HepG2 (cell line): ENCODE results near the gene PTPN14. TPM values are rescaled to one million over a fixed set of nuclear protein-coding genes. Genes with fewer than 3 reads are reported as not detected.
A peak's percentile ranks its signal among the peaks of the same experiment; 100 is the strongest.

Experiments used
- ARID2 ChIP-seq: sonication (generic); formaldehyde crosslinking; IDR thresholded peaks from 2 replicates; pipeline ENCODE4 v1.8.1; 2022; ENCODE audit warnings: mild to moderate bottlenecking, missing genetic modification reagents, borderline replicate concordance
- FOXO1 ChIP-seq: sonication (generic); formaldehyde crosslinking; IDR thresholded peaks from 2 replicates; pipeline ENCODE4 v1.4.0; 2020; ENCODE audit warnings: missing genetic modification reagents
- PRMT3 ChIP-seq: sonication (generic); formaldehyde crosslinking; IDR thresholded peaks from 2 replicates; pipeline ENCODE4 v1.8.1; 2022; ENCODE audit warnings: low read depth, mild to moderate bottlenecking, moderate library complexity, missing genetic modification reagents, borderline replicate concordance
- RBM39 ChIP-seq: fragments of 200-400 bp; formaldehyde crosslinking; IDR thresholded peaks from one replicate; pipeline ENCODE4 v1.6.1; 2018; ENCODE audit warnings: antibody characterized with exemption, mild to moderate bottlenecking, low read depth, low read length; ENCODE audit not compliant: poor library complexity, severe bottlenecking
- SRF ChIP-seq: IDR thresholded peaks from 2 replicates; pipeline ENCODE4 v1.6.1; 2011; ENCODE audit warnings: mild to moderate bottlenecking, low read depth, low read length, moderate library complexity
- ZBTB21 ChIP-seq: sonication (generic); formaldehyde crosslinking; IDR thresholded peaks from 2 replicates; pipeline ENCODE4 v1.4.0; 2020; ENCODE audit warnings: missing genetic modification reagents
- ZNF446 ChIP-seq: sonication (generic); formaldehyde crosslinking; IDR thresholded peaks from 2 replicates; pipeline ENCODE4 v1.5.0; 2020; ENCODE audit warnings: mild to moderate bottlenecking, missing genetic modification reagents
- ZNF619 ChIP-seq: sonication (generic); formaldehyde crosslinking; IDR thresholded peaks from 2 replicates; pipeline ENCODE4 v1.4.0; 2020; ENCODE audit warnings: mild to moderate bottlenecking, missing genetic modification reagents
- polyA plus RNA-seq, 8 experiments: library from polyadenylated mRNA; depleted of rRNA in 3 of 8; stranded (reverse) in 7 of 8; unstranded in 1 of 8; fragments of >200 nt; fragmentation: Illumina TruSeq in 4 of 8; extraction: Trizol in 4 of 8; gene quantifications; 2 replicates each; pipeline versions ENCODE4 v1.2.1 to v1.2.3, GENCODE V29; 2011 to 2016; ENCODE audit warnings: low read depth in 4 of 8, missing spikeins in 1 of 8, mixed read lengths in 1 of 8; ENCODE audit not compliant: insufficient read depth in 1 of 8
- total RNA-seq, 5 experiments: library from RNA; depleted of rRNA; stranded (reverse); fragments of >200 nt; fragmentation: Illumina TruSeq; extraction: Trizol; gene quantifications; 2 replicates each; pipeline ENCODE4 v1.2.3, GENCODE V29; 2016; ENCODE audit warnings: low read depth in 1 of 5
- TF ChIP-seq, protein P1 (sequence below): sonication (generic); formaldehyde crosslinking; IDR thresholded peaks from 2 replicates; pipeline ENCODE4 v1.4.0; 2020; ENCODE audit warnings: low read depth, missing genetic modification reagents
- TF ChIP-seq, protein P2 (sequence below): IDR thresholded peaks from 2 replicates; pipeline ENCODE4 v1.6.1; 2016; ENCODE audit warnings: control low read depth
- TF ChIP-seq, protein P3 (sequence below): sonication (generic); formaldehyde crosslinking; conservative IDR thresholded peaks from 2 replicates; pipeline ENCODE4 v1.5.0; 2020; ENCODE audit warnings: missing genetic modification reagents
- TF ChIP-seq, protein P4 (sequence below): sonication (generic); formaldehyde crosslinking; IDR thresholded peaks from 2 replicates; pipeline ENCODE4 v1.5.1; 2020; ENCODE audit warnings: missing genetic modification reagents, mild to moderate bottlenecking, borderline replicate concordance
- TF ChIP-seq, protein P5 (sequence below): sonication (generic); formaldehyde crosslinking; IDR thresholded peaks from 2 replicates; pipeline ENCODE4 v1.5.0; 2020; ENCODE audit warnings: mild to moderate bottlenecking, missing genetic modification reagents, moderate library complexity
- TF ChIP-seq, protein P6 (sequence below): sonication (generic); formaldehyde crosslinking; IDR thresholded peaks from 2 replicates; pipeline ENCODE4 v1.5.0; 2020; ENCODE audit warnings: mild to moderate bottlenecking, missing genetic modification reagents, borderline replicate concordance

Gene PTPN14
- total and polyA plus RNA-seq, 2 of the 13 experiments (the other 11 are each of a cell fraction or from before 2014, with no cell fraction given): 3.9 to 4.7 TPM

DNA sequence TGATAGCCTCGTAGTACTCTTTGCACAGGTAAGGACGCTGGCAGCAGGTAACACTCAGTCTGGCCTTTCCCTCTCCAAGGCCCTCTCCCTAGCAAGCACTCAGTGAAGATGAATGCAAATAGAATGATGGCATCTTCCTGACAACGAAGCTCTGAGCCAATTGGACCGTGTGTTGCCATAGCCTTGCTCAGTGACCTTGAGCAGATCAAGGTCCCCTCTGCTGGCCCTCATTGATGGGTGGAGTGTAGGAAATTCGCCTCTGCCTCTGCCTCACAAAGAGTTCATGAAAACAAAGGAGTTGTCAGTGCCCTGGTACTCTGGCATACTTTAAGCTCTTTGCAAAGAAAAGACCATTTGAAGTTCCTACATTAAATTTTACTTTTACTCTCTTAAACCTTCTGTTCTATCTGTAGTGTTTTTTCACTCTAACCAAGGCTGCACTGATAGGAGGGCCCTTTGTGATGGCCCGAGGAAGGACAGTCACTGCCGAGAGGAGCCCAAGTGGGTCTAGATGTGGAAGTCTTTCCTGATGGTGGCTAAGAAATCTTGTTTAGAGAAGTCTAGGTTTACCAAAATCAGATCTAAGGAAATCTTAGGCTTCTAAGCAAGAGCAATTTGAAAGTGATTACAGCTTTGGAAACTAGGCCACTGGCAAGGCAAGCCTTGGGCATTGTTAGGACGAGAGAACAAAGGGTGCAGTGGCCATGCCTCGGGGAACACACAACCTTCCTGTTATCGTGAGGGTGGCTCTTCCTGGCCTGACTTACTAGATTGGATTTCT is 232.3 kb downstream of the PTPN14 start (continued):
- TF ChIP-seq SRF (no peak), RBM39 (no peak), PRMT3 (CRISPR knock-in tag) (no peak), ARID2 (CRISPR knock-in tag) (no peak), ZNF446 (no peak), ZNF619 (0 out of 2 replicates have a peak, but pooled peaks have one; percentile 30), ZBTB21 (no peak), FOXO1 (CRISPR knock-in tag) (peak; percentile 58; the same call in 1 of the 2 replicates)
- TF ChIP-seq, protein P1, sequence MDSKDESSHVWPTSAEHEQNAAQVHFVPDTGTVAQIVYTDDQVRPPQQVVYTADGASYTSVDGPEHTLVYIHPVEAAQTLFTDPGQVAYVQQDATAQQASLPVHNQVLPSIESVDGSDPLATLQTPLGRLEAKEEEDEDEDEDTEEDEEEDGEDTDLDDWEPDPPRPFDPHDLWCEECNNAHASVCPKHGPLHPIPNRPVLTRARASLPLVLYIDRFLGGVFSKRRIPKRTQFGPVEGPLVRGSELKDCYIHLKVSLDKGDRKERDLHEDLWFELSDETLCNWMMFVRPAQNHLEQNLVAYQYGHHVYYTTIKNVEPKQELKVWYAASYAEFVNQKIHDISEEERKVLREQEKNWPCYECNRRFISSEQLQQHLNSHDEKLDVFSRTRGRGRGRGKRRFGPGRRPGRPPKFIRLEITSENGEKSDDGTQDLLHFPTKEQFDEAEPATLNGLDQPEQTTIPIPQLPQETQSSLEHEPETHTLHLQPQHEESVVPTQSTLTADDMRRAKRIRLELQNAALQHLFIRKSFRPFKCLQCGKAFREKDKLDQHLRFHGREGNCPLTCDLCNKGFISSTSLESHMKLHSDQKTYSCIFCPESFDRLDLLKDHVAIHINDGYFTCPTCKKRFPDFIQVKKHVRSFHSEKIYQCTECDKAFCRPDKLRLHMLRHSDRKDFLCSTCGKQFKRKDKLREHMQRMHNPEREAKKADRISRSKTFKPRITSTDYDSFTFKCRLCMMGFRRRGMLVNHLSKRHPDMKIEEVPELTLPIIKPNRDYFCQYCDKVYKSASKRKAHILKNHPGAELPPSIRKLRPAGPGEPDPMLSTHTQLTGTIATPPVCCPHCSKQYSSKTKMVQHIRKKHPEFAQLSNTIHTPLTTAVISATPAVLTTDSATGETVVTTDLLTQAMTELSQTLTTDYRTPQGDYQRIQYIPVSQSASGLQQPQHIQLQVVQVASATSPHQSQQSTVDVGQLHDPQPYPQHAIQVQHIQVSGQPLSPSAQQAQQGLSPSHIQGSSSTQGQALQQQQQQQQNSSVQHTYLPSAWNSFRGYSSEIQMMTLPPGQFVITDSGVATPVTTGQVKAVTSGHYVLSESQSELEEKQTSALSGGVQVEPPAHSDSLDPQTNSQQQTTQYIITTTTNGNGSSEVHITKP (CRISPR knock-in tag): no peak
- TF ChIP-seq, protein P2, sequence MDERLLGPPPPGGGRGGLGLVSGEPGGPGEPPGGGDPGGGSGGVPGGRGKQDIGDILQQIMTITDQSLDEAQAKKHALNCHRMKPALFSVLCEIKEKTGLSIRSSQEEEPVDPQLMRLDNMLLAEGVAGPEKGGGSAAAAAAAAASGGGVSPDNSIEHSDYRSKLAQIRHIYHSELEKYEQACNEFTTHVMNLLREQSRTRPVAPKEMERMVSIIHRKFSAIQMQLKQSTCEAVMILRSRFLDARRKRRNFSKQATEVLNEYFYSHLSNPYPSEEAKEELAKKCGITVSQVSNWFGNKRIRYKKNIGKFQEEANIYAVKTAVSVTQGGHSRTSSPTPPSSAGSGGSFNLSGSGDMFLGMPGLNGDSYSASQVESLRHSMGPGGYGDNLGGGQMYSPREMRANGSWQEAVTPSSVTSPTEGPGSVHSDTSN (CRISPR knock-in tag): no peak
- TF ChIP-seq, protein P3, sequence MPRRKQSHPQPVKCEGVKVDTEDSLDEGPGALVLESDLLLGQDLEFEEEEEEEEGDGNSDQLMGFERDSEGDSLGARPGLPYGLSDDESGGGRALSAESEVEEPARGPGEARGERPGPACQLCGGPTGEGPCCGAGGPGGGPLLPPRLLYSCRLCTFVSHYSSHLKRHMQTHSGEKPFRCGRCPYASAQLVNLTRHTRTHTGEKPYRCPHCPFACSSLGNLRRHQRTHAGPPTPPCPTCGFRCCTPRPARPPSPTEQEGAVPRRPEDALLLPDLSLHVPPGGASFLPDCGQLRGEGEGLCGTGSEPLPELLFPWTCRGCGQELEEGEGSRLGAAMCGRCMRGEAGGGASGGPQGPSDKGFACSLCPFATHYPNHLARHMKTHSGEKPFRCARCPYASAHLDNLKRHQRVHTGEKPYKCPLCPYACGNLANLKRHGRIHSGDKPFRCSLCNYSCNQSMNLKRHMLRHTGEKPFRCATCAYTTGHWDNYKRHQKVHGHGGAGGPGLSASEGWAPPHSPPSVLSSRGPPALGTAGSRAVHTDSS (CRISPR knock-in tag): no peak
- TF ChIP-seq, protein P4, sequence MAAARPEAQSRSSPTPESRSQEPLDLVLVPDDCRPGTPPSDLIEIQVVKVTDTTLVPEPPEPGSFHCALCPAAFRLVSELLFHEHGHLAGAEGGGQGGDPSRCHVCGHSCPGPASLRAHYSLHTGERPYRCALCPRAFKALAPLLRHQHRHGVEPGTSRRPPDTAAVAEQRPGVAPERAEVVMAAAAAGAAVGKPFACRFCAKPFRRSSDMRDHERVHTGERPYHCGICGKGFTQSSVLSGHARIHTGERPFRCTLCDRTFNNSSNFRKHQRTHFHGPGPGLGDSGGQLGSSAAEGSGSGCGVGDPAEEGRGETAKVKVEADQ: no peak
- TF ChIP-seq, protein P5, sequence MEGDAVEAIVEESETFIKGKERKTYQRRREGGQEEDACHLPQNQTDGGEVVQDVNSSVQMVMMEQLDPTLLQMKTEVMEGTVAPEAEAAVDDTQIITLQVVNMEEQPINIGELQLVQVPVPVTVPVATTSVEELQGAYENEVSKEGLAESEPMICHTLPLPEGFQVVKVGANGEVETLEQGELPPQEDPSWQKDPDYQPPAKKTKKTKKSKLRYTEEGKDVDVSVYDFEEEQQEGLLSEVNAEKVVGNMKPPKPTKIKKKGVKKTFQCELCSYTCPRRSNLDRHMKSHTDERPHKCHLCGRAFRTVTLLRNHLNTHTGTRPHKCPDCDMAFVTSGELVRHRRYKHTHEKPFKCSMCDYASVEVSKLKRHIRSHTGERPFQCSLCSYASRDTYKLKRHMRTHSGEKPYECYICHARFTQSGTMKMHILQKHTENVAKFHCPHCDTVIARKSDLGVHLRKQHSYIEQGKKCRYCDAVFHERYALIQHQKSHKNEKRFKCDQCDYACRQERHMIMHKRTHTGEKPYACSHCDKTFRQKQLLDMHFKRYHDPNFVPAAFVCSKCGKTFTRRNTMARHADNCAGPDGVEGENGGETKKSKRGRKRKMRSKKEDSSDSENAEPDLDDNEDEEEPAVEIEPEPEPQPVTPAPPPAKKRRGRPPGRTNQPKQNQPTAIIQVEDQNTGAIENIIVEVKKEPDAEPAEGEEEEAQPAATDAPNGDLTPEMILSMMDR (CRISPR knock-in tag): peak; percentile 34
- TF ChIP-seq, protein P6, sequence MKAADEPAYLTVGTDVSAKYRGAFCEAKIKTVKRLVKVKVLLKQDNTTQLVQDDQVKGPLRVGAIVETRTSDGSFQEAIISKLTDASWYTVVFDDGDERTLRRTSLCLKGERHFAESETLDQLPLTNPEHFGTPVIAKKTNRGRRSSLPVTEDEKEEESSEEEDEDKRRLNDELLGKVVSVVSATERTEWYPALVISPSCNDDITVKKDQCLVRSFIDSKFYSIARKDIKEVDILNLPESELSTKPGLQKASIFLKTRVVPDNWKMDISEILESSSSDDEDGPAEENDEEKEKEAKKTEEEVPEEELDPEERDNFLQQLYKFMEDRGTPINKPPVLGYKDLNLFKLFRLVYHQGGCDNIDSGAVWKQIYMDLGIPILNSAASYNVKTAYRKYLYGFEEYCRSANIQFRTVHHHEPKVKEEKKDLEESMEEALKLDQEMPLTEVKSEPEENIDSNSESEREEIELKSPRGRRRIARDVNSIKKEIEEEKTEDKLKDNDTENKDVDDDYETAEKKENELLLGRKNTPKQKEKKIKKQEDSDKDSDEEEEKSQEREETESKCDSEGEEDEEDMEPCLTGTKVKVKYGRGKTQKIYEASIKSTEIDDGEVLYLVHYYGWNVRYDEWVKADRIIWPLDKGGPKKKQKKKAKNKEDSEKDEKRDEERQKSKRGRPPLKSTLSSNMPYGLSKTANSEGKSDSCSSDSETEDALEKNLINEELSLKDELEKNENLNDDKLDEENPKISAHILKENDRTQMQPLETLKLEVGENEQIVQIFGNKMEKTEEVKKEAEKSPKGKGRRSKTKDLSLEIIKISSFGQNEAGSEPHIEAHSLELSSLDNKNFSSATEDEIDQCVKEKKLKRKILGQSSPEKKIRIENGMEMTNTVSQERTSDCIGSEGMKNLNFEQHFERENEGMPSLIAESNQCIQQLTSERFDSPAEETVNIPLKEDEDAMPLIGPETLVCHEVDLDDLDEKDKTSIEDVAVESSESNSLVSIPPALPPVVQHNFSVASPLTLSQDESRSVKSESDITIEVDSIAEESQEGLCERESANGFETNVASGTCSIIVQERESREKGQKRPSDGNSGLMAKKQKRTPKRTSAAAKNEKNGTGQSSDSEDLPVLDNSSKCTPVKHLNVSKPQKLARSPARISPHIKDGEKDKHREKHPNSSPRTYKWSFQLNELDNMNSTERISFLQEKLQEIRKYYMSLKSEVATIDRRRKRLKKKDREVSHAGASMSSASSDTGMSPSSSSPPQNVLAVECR (CRISPR knock-in tag): peak; percentile 27; the same call in 1 of the 2 replicates
